ENCODE measurements around the gene INPP5E. TPM values are rescaled to one million over a fixed set of nuclear protein-coding genes. Genes with fewer than 3 reads are reported as not detected.

The INPP5E gene
- total and polyA plus RNA-seq, 2 experiments from 2014 or later: 5.3 to 7.1 TPM

GRCh38 chr9:136379003-136379287 is 60.7 kb downstream of the INPP5E start:
- Histone ChIP-seq H3K27ac (no peak overlapping the region), H2AFZ (no peak overlapping the region), H3K4me1 (ENCODE audit: insufficient read depth) (no peaks in the 10 kb centered on the region), H3K36me3 (replicated peaks; ENCODE audit: insufficient read depth, low read depth) (no peaks in the 10 kb centered on the region), H3K9me3 (ENCODE audit: low read depth) (no peaks in the 10 kb centered on the region), H3K4me2 (no peak overlapping the region), H3K9me2 (replicated peaks; ENCODE audit: insufficient read depth) (no peaks in the 10 kb centered on the region), H4K20me1 (ENCODE audit: insufficient read depth, poor library complexity, severe bottlenecking) (no peaks in the 10 kb centered on the region), H3K79me2 (no peaks in the 10 kb centered on the region), H3K27me3 (no peaks in the 10 kb centered on the region), H3K4me3 (no peak overlapping the region)
- no peak for TF ChIP-seq EZH2 (IDR thresholded peaks at IDR 0.05; ENCODE audit: borderline replicate concordance)
- TF ChIP-seq CTCF (IDR thresholded peaks at IDR 0.05; ENCODE audit: poor library complexity): no peak
- TF ChIP-seq EZH2phosphoT487 (IDR thresholded peaks at IDR 0.05; ENCODE audit: low read depth, severe bottlenecking, unreplicated experiment): no peak
- DNase-seq (ENCODE audit: low spot score): no peak
- WGBS (ENCODE audit: low lambda C conversion rate, missing lambda C conversion rate): over 99% methylated on average over 14 of the region's 18 CpGs

Other genes with a start within 250 kb of the INPP5E start
- not detected in 2 replicates for gene LHX3, start 234.7 kb downstream of the INPP5E start, total RNA-seq
- not detected in 2 replicates for gene LHX3, start 234.7 kb downstream of the INPP5E start, polyA plus RNA-seq
- 9.4 and 11.0 TPM in 2 replicates for gene QSOX2, start 194.0 kb downstream of the INPP5E start, total RNA-seq
- gene QSOX2, start 194.0 kb downstream of the INPP5E start, polyA plus RNA-seq: 2.6 and 3.3 TPM in 2 replicates
- 0.16 and 0.60 TPM in 2 replicates for gene CCDC187, start 135.8 kb downstream of the INPP5E start, total RNA-seq
- 0.23 and 0.75 TPM in 2 replicates for gene CCDC187, start 135.8 kb downstream of the INPP5E start, polyA plus RNA-seq
- 25.5 and 27.3 TPM in 2 replicates for gene GPSM1, start 112.3 kb downstream of the INPP5E start, total RNA-seq
- gene GPSM1, start 112.3 kb downstream of the INPP5E start, polyA plus RNA-seq: 27.2 and 30.0 TPM in 2 replicates
- 10.4 and 21.5 TPM in 2 replicates for gene DNLZ, start 76.1 kb downstream of the INPP5E start, total RNA-seq
- 24.3 and 25.3 TPM in 2 replicates for gene DNLZ, start 76.1 kb downstream of the INPP5E start, polyA plus RNA-seq
- gene CARD9, start 66.2 kb downstream of the INPP5E start, total RNA-seq: 0.68 and 0.80 TPM in 2 replicates
- gene CARD9, start 66.2 kb downstream of the INPP5E start, polyA plus RNA-seq: 1.5 and 2.5 TPM in 2 replicates
- 5.3 and 10.5 TPM in 2 replicates for gene SNAPC4, start 39.7 kb downstream of the INPP5E start, total RNA-seq
- 6.3 and 8.7 TPM in 2 replicates for gene SNAPC4, start 39.7 kb downstream of the INPP5E start, polyA plus RNA-seq
- gene ENTR1, start 29.2 kb downstream of the INPP5E start, total RNA-seq: 38.2 and 50.1 TPM in 2 replicates
- gene ENTR1, start 29.2 kb downstream of the INPP5E start, polyA plus RNA-seq: 33.5 and 43.6 TPM in 2 replicates
- gene PMPCA, start 29.2 kb downstream of the INPP5E start, total RNA-seq: 45.1 and 45.8 TPM in 2 replicates
- gene PMPCA, start 29.2 kb downstream of the INPP5E start, polyA plus RNA-seq: 85.7 and 87.3 TPM in 2 replicates
- 22.5 and 42.7 TPM in 2 replicates for gene SEC16A, start 43.2 kb upstream of the INPP5E start, total RNA-seq
- 42.0 and 45.4 TPM in 2 replicates for gene SEC16A, start 43.2 kb upstream of the INPP5E start, polyA plus RNA-seq
- gene NOTCH1, start 106.2 kb upstream of the INPP5E start, total RNA-seq: 4.3 and 6.5 TPM in 2 replicates
- gene NOTCH1, start 106.2 kb upstream of the INPP5E start, polyA plus RNA-seq: 5.3 and 8.3 TPM in 2 replicates
- gene EGFL7, start 223.1 kb upstream of the INPP5E start, total RNA-seq: 50.0 and 52.9 TPM in 2 replicates
- gene EGFL7, start 223.1 kb upstream of the INPP5E start, polyA plus RNA-seq: 82.5 and 82.6 TPM in 2 replicates
- 125 and 136 TPM in 2 replicates for gene AGPAT2, start 247.6 kb upstream of the INPP5E start, total RNA-seq
- 242 and 249 TPM in 2 replicates for gene AGPAT2, start 247.6 kb upstream of the INPP5E start, polyA plus RNA-seq